Endothelial cell of umbilical vein (primary cell): ENCODE results near the gene CDC20B. TPM values are rescaled to one million over a fixed set of nuclear protein-coding genes. Genes with fewer than 3 reads are reported as not detected.

Experiments
- BruUV-seq: library from RNA; stranded (reverse); fragments of 400-500 nt; replicated peaks from 2 replicates; lab custom pipeline; 2021; lab: Mats Ljungman, UMichigan
- CTCF ChIA-PET: fragments of 300-600, 350-600 bp; sonication (Branson Sonifier 250); formaldehyde crosslinking; loops from one replicate; lab custom pipeline; 2021; ENCODE audit warnings: antibody characterized with exemption, inconsistent platforms; lab: Charles Lee
- POLR2A ChIA-PET: fragments of 300-600, 350-600 bp; sonication (Branson Sonifier 250); formaldehyde crosslinking; loops from one replicate; lab custom pipeline; 2021; ENCODE audit warnings: antibody characterized with exemption, inconsistent platforms; lab: Charles Lee
- DNase-seq: peaks from one replicate; pipeline ENCODE4 v3.0.0-alpha.2; 2011; ENCODE audit warnings: low read depth, low spot score
- FAIRE-seq: peaks from 2 replicates; lab custom pipeline; 2011; peaks lifted over from hg19 to GRCh38; lab: Jason Lieb, UNC
- H2AFZ ChIP-seq: 2 replicates; pipeline ENCODE4 v1.6.0; 2012; ENCODE audit warnings: low read depth, low read length, control low read depth, inconsistent platforms
- H3K27ac ChIP-seq: 2 replicates; pipeline ENCODE4 v1.5.1; 2011; ENCODE audit warnings: low read depth, mild to moderate bottlenecking, control low read depth, low read length, moderate library complexity; ENCODE audit not compliant: insufficient read depth
- H3K27me3 ChIP-seq, 2 experiments: 2 replicates each; pipeline versions ENCODE4 v1.6.0 to v1.6.1; 2011; ENCODE audit warnings: low read length in 2 of 2, mixed read lengths in 1 of 2; ENCODE audit not compliant: control insufficient read depth in 2 of 2, insufficient read depth in 2 of 2
- H3K36me3 ChIP-seq, 2 experiments: 2 replicates in 1 of 2; 3 replicates in 1 of 2; pipeline ENCODE4 v1.5.1; 2011; ENCODE audit warnings: low read length in 2 of 2, mild to moderate bottlenecking in 1 of 2, moderate library complexity in 1 of 2; ENCODE audit not compliant: control insufficient read depth in 2 of 2, insufficient read depth in 2 of 2; ENCODE audit errors: extremely low read depth in 1 of 2
- H3K4me1 ChIP-seq: 3 replicates; pipeline ENCODE4 v1.5.1; 2011; ENCODE audit warnings: mild to moderate bottlenecking, low read length; ENCODE audit not compliant: control insufficient read depth, insufficient read depth; ENCODE audit errors: extremely low read depth
- H3K4me2 ChIP-seq: 2 replicates; pipeline ENCODE4 v1.6.1; 2011; ENCODE audit warnings: low read length, control low read depth, mixed read lengths; ENCODE audit not compliant: insufficient read depth
- H3K4me3 ChIP-seq, 3 experiments: fragments of 200-600 bp in 1 of 3; sonication (generic), shearing (Covaris generic) in 1 of 3; replicated peaks in 1 of 3; 2 replicates each; pipeline ENCODE4 v1.5.1; 2011 to 2016; ENCODE audit warnings: control low read depth in 3 of 3, low read length in 3 of 3, mild to moderate bottlenecking in 2 of 3, inconsistent platforms in 1 of 3, low read depth in 1 of 3, moderate library complexity in 1 of 3; ENCODE audit not compliant: insufficient read depth in 1 of 3
- H3K79me2 ChIP-seq: 2 replicates; pipeline ENCODE4 v1.6.0; 2012; ENCODE audit warnings: low read length, inconsistent platforms; ENCODE audit not compliant: control insufficient read depth, insufficient read depth
- H3K9ac ChIP-seq: replicated peaks from 2 replicates; pipeline ENCODE3; 2011; ENCODE audit warnings: low read length, control low read depth; ENCODE audit not compliant: insufficient read depth; ENCODE audit errors: extremely low read depth
- H3K9me1 ChIP-seq: replicated peaks from 3 replicates; pipeline ENCODE4 v1.6.0; 2011; ENCODE audit warnings: mild to moderate bottlenecking, low read length; ENCODE audit not compliant: control insufficient read depth, insufficient read depth; ENCODE audit errors: extremely low read depth
- H3K9me3 ChIP-seq: replicated peaks from 2 replicates; pipeline ENCODE4 v1.5.1; 2012; ENCODE audit warnings: low read length, inconsistent platforms; ENCODE audit not compliant: control insufficient read depth, insufficient read depth
- H4K20me1 ChIP-seq: replicated peaks from 2 replicates; pipeline ENCODE3; 2011; ENCODE audit warnings: mild to moderate bottlenecking, low read length; ENCODE audit not compliant: control insufficient read depth, insufficient read depth; ENCODE audit errors: extremely low read depth
- CTCF ChIP-seq, 2 donors: IDR thresholded peaks; 1 replicate in 1 of 2; 2 replicates in 1 of 2; pipeline ENCODE4 v1.5.1; 2011; ENCODE audit warnings: low read length in 2 of 2, mild to moderate bottlenecking in 2 of 2, moderate library complexity in 2 of 2, control low read depth in 1 of 2, inconsistent platforms in 1 of 2, low read depth in 1 of 2; ENCODE audit not compliant: insufficient read depth in 1 of 2; ENCODE audit errors: extremely low read depth in 1 of 2
- EZH2 ChIP-seq: IDR thresholded peaks from 2 replicates; pipeline ENCODE4 v1.6.1; 2012; ENCODE audit warnings: borderline replicate concordance, low read depth, mild to moderate bottlenecking, moderate library complexity, low read length, inconsistent platforms; ENCODE audit not compliant: severe bottlenecking
- FOS ChIP-seq: IDR thresholded peaks from 2 replicates; pipeline ENCODE4 v1.6.1; 2011; ENCODE audit warnings: mild to moderate bottlenecking, low read length, moderate library complexity, borderline replicate concordance; ENCODE audit not compliant: insufficient read depth
- GATA2 ChIP-seq: IDR thresholded peaks from 2 replicates; pipeline ENCODE4 v1.7.0; 2011; ENCODE audit warnings: low read depth, mild to moderate bottlenecking, moderate library complexity, mixed read lengths, low read length; ENCODE audit not compliant: insufficient read length, insufficient read depth
- JUN ChIP-seq: IDR thresholded peaks from 2 replicates; pipeline ENCODE4 v1.6.1; 2011; ENCODE audit warnings: borderline replicate concordance, low read depth; ENCODE audit not compliant: insufficient read length, insufficient read depth
- MAX ChIP-seq: IDR thresholded peaks from 2 replicates; pipeline ENCODE4 v1.6.1; 2011; ENCODE audit not compliant: insufficient read depth, insufficient read length
- MYC ChIP-seq: IDR thresholded peaks from one replicate; pipeline ENCODE4 v1.6.1; 2011; ENCODE audit warnings: mild to moderate bottlenecking, low read depth, low read length
- POLR2A ChIP-seq: IDR thresholded peaks from 2 replicates; pipeline ENCODE4 v1.6.1; 2012; ENCODE audit warnings: low read depth, mild to moderate bottlenecking, control low read depth, low read length
- POLR2AphosphoS5 ChIP-seq: IDR thresholded peaks from 2 replicates; pipeline ENCODE4 v1.6.1; 2012; ENCODE audit warnings: low read depth, mild to moderate bottlenecking, control low read depth, low read length, moderate library complexity; ENCODE audit not compliant: insufficient read depth
- dilution Hi-C: fragments of 300-500 bp; cut with MboI; formaldehyde crosslinking; loops from one replicate; pipeline ENCODE4 v1.15.0; 2019; ENCODE audit warnings: low sequenced_read_pairs; ENCODE audit not compliant: extremely low pct_ligation_motif_present
- intact Hi-C: fragments of 100-400 bp; cut with micrococcal nuclease; formaldehyde crosslinking; loops from one replicate; pipeline ENCODE4 v1.10.0; 2022
- polyA plus RNA-seq, 4 experiments: library from polyadenylated mRNA; depleted of rRNA in 3 of 4; stranded (reverse) in 3 of 4; unstranded in 1 of 4; fragments of >200 nt; gene quantifications; 2 replicates each; pipeline versions ENCODE4 v1.2.1 to v1.2.3, GENCODE V29; 2011 to 2012; ENCODE audit warnings: missing spikeins in 1 of 4
- total RNA-seq: library from RNA; stranded (reverse); gene quantifications from 2 replicates; pipeline ENCODE4 v1.2.3, GENCODE V29; 2021

The CDC20B gene
- total and polyA plus RNA-seq, 2 donors (not counting 3 experiments of a cell fraction or from before 2014, with no cell fraction given), result 0.22 TPM

GRCh38 chr5:55141945-55142690, 30.9 kb downstream of the CDC20B start:
- intact Hi-C loops (no loop called here), dilution Hi-C loops (loop anchor here (25.0 kb wide), 1 partner anchor 155 kb away; the partner anchor contains the start of gene ESM1)
- Histone ChIP-seq H3K9ac (no peak overlapping the region), H2AFZ (no peak overlapping the region), H3K9me1 (no peaks in the 10 kb centered on the region), H3K36me3 (no peaks in the 10 kb centered on the region), H3K4me2 (no peak overlapping the region), H3K9me3 (no peaks in the 10 kb centered on the region), H4K20me1 (no peaks in the 10 kb centered on the region), H3K79me2 (no peaks in the 10 kb centered on the region), H3K4me1 (peaks cover 5% of the 10 kb centered on the region), H3K27ac (no peak overlapping the region), H3K4me3 (no peak overlapping the region), H3K27me3 (no peaks in the 10 kb centered on the region)
- POLR2A ChIA-PET, result no interaction called here
- CTCF ChIA-PET, result interaction anchor here (5.3 to 5.5 kb wide), 2 partner anchors 198 to 236 kb away, joined by 43 to 111 read pairs; no protein-coding TSS in a partner anchor
- no peak for DNase-seq
- no TSS peak for BruUV-seq
- no peak for FAIRE-seq
- TF ChIP-seq EZH2, result no peak

- ChIA-PET POLR2A (no interaction called here), CTCF (interaction anchor here (0.7 to 5.5 kb wide), 4 partner anchors 9 to 236 kb away, joined by 3 to 43 read pairs (median 5); no protein-coding TSS in a partner anchor)
- Histone ChIP-seq H3K4me3 (no peak overlapping the region), H3K27me3 (no peaks in the 10 kb centered on the region), H2AFZ (no peak overlapping the region), H4K20me1 (no peaks in the 10 kb centered on the region), H3K79me2 (no peaks in the 10 kb centered on the region), H3K9me3 (no peaks in the 10 kb centered on the region), H3K4me2 (no peak overlapping the region), H3K4me1 (peaks cover under 1% of the 10 kb centered on the region), H3K9me1 (no peaks in the 10 kb centered on the region), H3K27ac (no peak overlapping the region), H3K9ac (no peak overlapping the region), H3K36me3 (no peaks in the 10 kb centered on the region)
- intact Hi-C loops (no loop called here), dilution Hi-C loops (loop anchor here (25.0 kb wide), 1 partner anchor 154 kb away; the partner anchor contains the start of gene ESM1)
- FAIRE-seq (no peak), DNase-seq (no peak)
- no peak for TF ChIP-seq MYC
- TF ChIP-seq MAX, result no peak
- no peak for TF ChIP-seq POLR2A
- no peak for TF ChIP-seq JUN
- TF ChIP-seq POLR2AphosphoS5, result no peak
- TF ChIP-seq FOS, result no peak
- TF ChIP-seq CTCF (IDR thresholded peaks at IDR 0.05; ENCODE audit: extremely low read depth in 1 of 2, insufficient read depth in 1 of 2, low read depth in 1 of 2, low read length in 2 of 2), result no peak
- no peak for TF ChIP-seq EZH2
- TF ChIP-seq GATA2, result no peak
- no TSS peak for BruUV-seq
These were observed 31.9 kb downstream of the CDC20B start for GRCh38 chr5:55140908-55141665.
